Measurements from ENCODE around the gene CDCA4.

The CDCA4 gene

GRCh38 chr14:105005329-105005928, 15.5 kb downstream of the CDCA4 start:
- peaks cover 13% of the 10 kb centered on the region for H3K79me2 ChIP-seq (ENCODE audit: insufficient read depth, low read length)
- H3K27me3 ChIP-seq (ENCODE audit: insufficient read depth, low read length), result no peaks in the 10 kb centered on the region
- H2AFZ ChIP-seq (ENCODE audit: low read length), result no peak overlapping the region
- no peaks in the 10 kb centered on the region for H3K4me1 ChIP-seq (ENCODE audit: insufficient read depth, low read length, severe bottlenecking)
- H3K4me3 ChIP-seq (ENCODE audit: low read depth, low read length, poor library complexity, severe bottlenecking), result no peak overlapping the region
- H3K9me2 ChIP-seq (ENCODE audit: low read depth, low read length), result no peaks in the 10 kb centered on the region
- TF ChIP-seq EZH2 (IDR thresholded peaks at IDR 0.05; ENCODE audit: borderline replicate concordance, low read length), result no peak
- no peak for TF ChIP-seq CTCF (IDR thresholded peaks at IDR 0.05; ENCODE audit: low read length)
- no peak overlapping the region for H3K27ac ChIP-seq (ENCODE audit: low read depth, low read length, poor library complexity, severe bottlenecking)
- H3K4me2 ChIP-seq (ENCODE audit: low read length), result no peak overlapping the region
- no peaks in the 10 kb centered on the region for H3F3A ChIP-seq (ENCODE audit: insufficient read depth, low read length)
- H3K36me3 ChIP-seq (ENCODE audit: insufficient read depth, low read length), result peaks cover 45% of the 10 kb centered on the region
- H4K20me1 ChIP-seq (ENCODE audit: insufficient read depth, low read length), result no peaks in the 10 kb centered on the region
- H3K9me3 ChIP-seq (ENCODE audit: low read length), result no peaks in the 10 kb centered on the region
- H3K9ac ChIP-seq (ENCODE audit: low read length), result no peak overlapping the region

- H3K9me2 ChIP-seq (ENCODE audit: low read depth, low read length), result no peaks in the 10 kb centered on the region
- H3K9me3 ChIP-seq (ENCODE audit: low read length), result no peaks in the 10 kb centered on the region
- no peak overlapping the region for H3K4me3 ChIP-seq (ENCODE audit: low read depth, low read length, poor library complexity, severe bottlenecking)
- H4K20me1 ChIP-seq (ENCODE audit: insufficient read depth, low read length), result no peaks in the 10 kb centered on the region
- no peaks in the 10 kb centered on the region for H3K79me2 ChIP-seq (ENCODE audit: insufficient read depth, low read length)
- H3K4me1 ChIP-seq (ENCODE audit: insufficient read depth, low read length, severe bottlenecking), result no peaks in the 10 kb centered on the region
- no peak overlapping the region for H3K27ac ChIP-seq (ENCODE audit: low read depth, low read length, poor library complexity, severe bottlenecking)
- H3K27me3 ChIP-seq (ENCODE audit: insufficient read depth, low read length), result no peaks in the 10 kb centered on the region
- H3K4me2 ChIP-seq (ENCODE audit: low read length), result no peak overlapping the region
- no peaks in the 10 kb centered on the region for H3F3A ChIP-seq (ENCODE audit: insufficient read depth, low read length)
- no peak for TF ChIP-seq CTCF (IDR thresholded peaks at IDR 0.05; ENCODE audit: low read length)
- TF ChIP-seq EZH2 (IDR thresholded peaks at IDR 0.05; ENCODE audit: borderline replicate concordance, low read length), result no peak
- no peak overlapping the region for H3K9ac ChIP-seq (ENCODE audit: low read length)
- H2AFZ ChIP-seq (ENCODE audit: low read length), result no peak overlapping the region
- 0 out of 2 replicates have a peak, but pooled peaks cover 3% of the 10 kb centered on the region for H3K36me3 ChIP-seq (ENCODE audit: insufficient read depth, low read length)
Measured at GRCh38 chr14:104999361-104999760, 21.5 kb downstream of the CDCA4 start.

- H3K9me2 ChIP-seq (ENCODE audit: low read depth, low read length), result no peaks in the 10 kb centered on the region
- H3K27me3 ChIP-seq (ENCODE audit: insufficient read depth, low read length), result no peaks in the 10 kb centered on the region
- H3K79me2 ChIP-seq (ENCODE audit: insufficient read depth, low read length), result no peaks in the 10 kb centered on the region
- no peaks in the 10 kb centered on the region for H4K20me1 ChIP-seq (ENCODE audit: insufficient read depth, low read length)
- H3K36me3 ChIP-seq (ENCODE audit: insufficient read depth, low read length), result 0 out of 2 replicates have a peak, but pooled peaks cover 3% of the 10 kb centered on the region
- H3K4me2 ChIP-seq (ENCODE audit: low read length), result no peak overlapping the region
- H3K27ac ChIP-seq (ENCODE audit: low read depth, low read length, poor library complexity, severe bottlenecking), result no peak overlapping the region
- H3K4me1 ChIP-seq (ENCODE audit: insufficient read depth, low read length, severe bottlenecking), result peaks cover 2% of the 10 kb centered on the region
- no peak overlapping the region for H3K9ac ChIP-seq (ENCODE audit: low read length)
- TF ChIP-seq EZH2 (IDR thresholded peaks at IDR 0.05; ENCODE audit: borderline replicate concordance, low read length) (no peak), CTCF (IDR thresholded peaks at IDR 0.05; ENCODE audit: low read length) (no peak)
- H3K9me3 ChIP-seq (ENCODE audit: low read length), result no peaks in the 10 kb centered on the region
- H2AFZ ChIP-seq (ENCODE audit: low read length), result no peak overlapping the region
- no peak overlapping the region for H3K4me3 ChIP-seq (ENCODE audit: low read depth, low read length, poor library complexity, severe bottlenecking)
- no peaks in the 10 kb centered on the region for H3F3A ChIP-seq (ENCODE audit: insufficient read depth, low read length)
Measured at GRCh38 chr14:104998801-104999200, 22.1 kb downstream of the CDCA4 start.
